Neural cell (in vitro differentiated cells): Measurements from ENCODE around the gene GNA12. TPM values are rescaled to one million over a fixed set of nuclear protein-coding genes. Genes with fewer than 3 reads are reported as not detected.

Source experiments
- H2AFZ ChIP-seq: fragments of 200-600, 300-800 bp; sonication (generic), shearing (Covaris generic); 2 replicates; pipeline ENCODE4 v1.6.0; 2014; ENCODE audit warnings: low read depth, mild to moderate bottlenecking, antibody characterized with exemption, low read length, moderate library complexity
- H3F3A ChIP-seq: fragments of 200-600 bp; shearing (Covaris generic); 2 replicates; pipeline ENCODE4 v1.6.1; 2016; ENCODE audit warnings: mild to moderate bottlenecking, moderate library complexity, mixed read lengths, antibody characterized with exemption, low read length; ENCODE audit not compliant: insufficient read depth, poor library complexity, severe bottlenecking
- H3K27ac ChIP-seq: fragments of 200-600, 300-800 bp; sonication (generic), shearing (Covaris generic); 2 replicates; pipeline ENCODE4 v1.5.1; 2014; ENCODE audit warnings: mild to moderate bottlenecking, low read length, moderate library complexity
- H3K27me3 ChIP-seq: fragments of 300-800, 200-600 bp; sonication (generic), shearing (Covaris generic); 2 replicates; pipeline ENCODE4 v1.6.0; 2014; ENCODE audit warnings: mild to moderate bottlenecking, low read depth, low read length, moderate library complexity; ENCODE audit not compliant: insufficient read depth
- H3K36me3 ChIP-seq: fragments of 300-800, 200-600 bp; sonication (generic), shearing (Covaris generic); 2 replicates; pipeline ENCODE4 v1.5.1; 2014; ENCODE audit warnings: mild to moderate bottlenecking, antibody characterized with exemption, low read length, moderate library complexity; ENCODE audit not compliant: insufficient read depth
- H3K4me2 ChIP-seq: fragments of 300-800, 200-600 bp; sonication (generic), shearing (Covaris generic); 2 replicates; pipeline ENCODE4 v1.6.0; 2014; ENCODE audit warnings: mild to moderate bottlenecking, low read length
- H3K4me3 ChIP-seq: fragments of 300-800, 200-600 bp; sonication (generic), shearing (Covaris generic); 2 replicates; pipeline ENCODE4 v1.5.1; 2014; ENCODE audit warnings: mild to moderate bottlenecking, low read length, moderate library complexity
- H3K79me2 ChIP-seq: fragments of 200-600 bp; shearing (Covaris generic); replicated peaks from 2 replicates; pipeline ENCODE4 v1.6.0; 2014; ENCODE audit warnings: mild to moderate bottlenecking, low read length, moderate library complexity; ENCODE audit not compliant: insufficient read depth
- H3K9ac ChIP-seq: fragments of 300-800, 200-600 bp; sonication (generic), shearing (Covaris generic); 2 replicates; pipeline ENCODE4 v1.6.1; 2016; ENCODE audit warnings: mild to moderate bottlenecking, low read length, mixed read lengths
- H3K9me2 ChIP-seq: fragments of 200-600 bp; shearing (Covaris generic); 2 replicates; pipeline ENCODE4 v1.6.1; 2016; ENCODE audit warnings: mild to moderate bottlenecking, low read length, mixed read lengths; ENCODE audit not compliant: insufficient read depth
- H3K9me3 ChIP-seq: fragments of 200-600, 300-800 bp; sonication (generic), shearing (Covaris generic); 2 replicates; pipeline ENCODE4 v1.6.1; 2016; ENCODE audit warnings: mild to moderate bottlenecking, mixed run types, low read length, moderate library complexity, mixed read lengths
- H4K20me1 ChIP-seq: fragments of 200-600 bp; shearing (Covaris generic); 2 replicates; pipeline ENCODE4 v1.6.1; 2016; ENCODE audit warnings: mild to moderate bottlenecking, mixed run types; ENCODE audit not compliant: insufficient read depth
- EP300 ChIP-seq: fragments of 450-650 bp; conservative IDR thresholded peaks from 2 replicates; pipeline ENCODE4 v1.6.1; 2014; ENCODE audit warnings: antibody characterized with exemption, mild to moderate bottlenecking, moderate library complexity; ENCODE audit not compliant: poor library complexity, severe bottlenecking
- EZH2 ChIP-seq: fragments of 200-600, 300-800 bp; shearing (Covaris generic), sonication (generic); IDR thresholded peaks from 2 replicates; pipeline ENCODE4 v1.6.1; 2014; ENCODE audit warnings: antibody characterized with exemption, low read length, borderline replicate concordance, mild to moderate bottlenecking; ENCODE audit not compliant: insufficient read depth, poor library complexity, severe bottlenecking
- MXI1 ChIP-seq: fragments of 450-650 bp; conservative IDR thresholded peaks from 2 replicates; pipeline ENCODE4 v1.6.1; 2014; ENCODE audit warnings: antibody characterized with exemption, mild to moderate bottlenecking; ENCODE audit not compliant: poor library complexity, severe bottlenecking
- POLR2AphosphoS5 ChIP-seq: IDR thresholded peaks from 2 replicates; pipeline ENCODE4 v1.6.1; 2012
- RAD21 ChIP-seq: fragments of 450-650 bp; conservative IDR thresholded peaks from 2 replicates; pipeline ENCODE4 v1.6.1; 2014; ENCODE audit warnings: antibody characterized with exemption, mild to moderate bottlenecking, moderate library complexity
- SMC3 ChIP-seq: fragments of 450-650 bp; conservative IDR thresholded peaks from 2 replicates; pipeline ENCODE4 v1.6.1; 2014; ENCODE audit warnings: antibody characterized with exemption, mild to moderate bottlenecking, moderate library complexity; ENCODE audit not compliant: poor library complexity
- TAF1 ChIP-seq: IDR thresholded peaks from 2 replicates; pipeline ENCODE4 v1.6.1; 2012; ENCODE audit warnings: low read depth
- polyA plus RNA-seq: library from polyadenylated mRNA; depleted of rRNA; stranded (reverse); fragments of >200 nt; gene quantifications from 2 replicates; pipeline ENCODE4 v1.2.3, GENCODE V29; 2014
- TF ChIP-seq, protein P1 (sequence below): fragments of 450-650 bp; IDR thresholded peaks from 2 replicates; pipeline ENCODE4 v1.5.1; 2014; ENCODE audit warnings: antibody characterized with exemption, mild to moderate bottlenecking, moderate library complexity; ENCODE audit not compliant: poor library complexity, severe bottlenecking
- TF ChIP-seq, protein P2 (sequence below): IDR thresholded peaks from 2 replicates; pipeline ENCODE4 v1.6.1; 2012; ENCODE audit warnings: borderline replicate concordance

Gene GNA12
- polyA plus RNA-seq, 1 donor from 2014 or later, result 15.5 TPM

DNA sequence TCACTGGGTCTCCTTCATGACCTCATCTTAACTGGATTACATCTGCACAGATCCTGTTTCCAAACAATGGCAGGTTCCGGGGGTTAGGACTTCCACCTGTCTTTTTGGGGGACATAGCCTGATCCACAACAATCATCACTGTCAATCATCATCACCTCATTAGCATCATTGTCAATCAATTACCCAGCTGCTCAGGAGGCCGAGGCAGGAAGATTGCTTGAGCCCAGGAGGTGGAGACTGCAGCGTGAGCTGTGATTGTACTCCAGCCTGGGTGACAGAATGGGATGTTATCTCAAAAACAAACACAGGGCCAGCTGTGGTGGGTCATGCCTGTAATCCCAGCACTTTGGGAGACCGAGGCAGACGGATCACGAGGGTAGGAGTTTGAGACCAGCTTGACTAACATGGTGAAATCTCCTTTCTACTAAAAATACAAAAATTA lies 137.4 kb downstream of the GNA12 start:
- Histone ChIP-seq H3K9me3 (no peaks in the 10 kb centered on the region), H3K9me2 (no peaks in the 10 kb centered on the region), H3K4me2 (no peak overlapping the region), H3K27ac (no peak overlapping the region), H3F3A (no peaks in the 10 kb centered on the region), H3K9ac (no peak overlapping the region), H3K4me3 (no peak overlapping the region), H2AFZ (no peak overlapping the region), H3K27me3 (no peaks in the 10 kb centered on the region), H3K79me2 (no peaks in the 10 kb centered on the region), H3K36me3 (no peaks in the 10 kb centered on the region), H4K20me1 (no peaks in the 10 kb centered on the region)
- TF ChIP-seq SMC3 (no peak), POLR2AphosphoS5 (no peak)

DNA sequence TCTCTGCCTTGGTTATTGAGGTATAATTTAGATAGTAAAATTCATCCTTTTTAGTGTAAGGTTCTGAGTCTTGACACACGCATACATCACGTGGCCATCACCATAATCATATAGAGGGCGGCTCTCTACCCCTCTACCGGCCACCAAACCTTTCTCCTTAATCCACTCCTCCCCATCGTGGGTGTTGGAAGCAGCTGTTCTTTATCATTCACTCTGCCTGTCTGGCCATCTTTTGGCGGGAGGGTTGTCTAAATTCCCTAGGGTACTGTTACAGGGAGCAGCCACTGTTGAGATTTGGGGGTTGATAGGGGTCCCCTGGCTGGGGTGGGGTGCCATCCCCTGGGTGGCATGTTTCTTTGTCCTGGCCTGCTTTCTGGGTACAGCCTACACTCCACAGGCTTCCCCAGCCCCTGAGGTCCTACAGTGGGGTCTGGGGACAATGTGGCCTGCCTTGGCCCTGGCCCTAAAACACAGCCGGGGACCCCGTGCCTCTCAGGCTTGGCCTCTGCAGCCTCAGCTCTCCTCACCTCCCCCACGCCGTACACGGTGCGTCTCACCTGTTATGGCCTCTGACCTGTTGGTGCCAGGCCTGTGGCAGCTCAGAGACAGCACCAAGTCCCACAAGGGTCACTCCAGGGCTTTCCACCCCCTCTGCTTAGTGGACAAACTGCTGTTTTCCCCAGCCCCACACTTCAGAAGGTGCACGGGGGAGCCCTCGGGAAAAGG lies 138.6 kb downstream of the GNA12 start:
- Histone ChIP-seq H3F3A (no peaks in the 10 kb centered on the region), H3K9me3 (no peaks in the 10 kb centered on the region), H3K9ac (no peak overlapping the region), H3K27me3 (no peaks in the 10 kb centered on the region), H2AFZ (no peak overlapping the region), H3K9me2 (no peaks in the 10 kb centered on the region), H4K20me1 (no peaks in the 10 kb centered on the region), H3K36me3 (no peaks in the 10 kb centered on the region), H3K4me3 (no peak overlapping the region), H3K27ac (no peak overlapping the region), H3K4me2 (no peak overlapping the region), H3K79me2 (no peaks in the 10 kb centered on the region)
- TF ChIP-seq EZH2 (no peak), MXI1 (no peak), EP300 (no peak), RAD21 (no peak), TAF1 (no peak), POLR2AphosphoS5 (no peak), SMC3 (no peak)
- TF ChIP-seq, protein P1, sequence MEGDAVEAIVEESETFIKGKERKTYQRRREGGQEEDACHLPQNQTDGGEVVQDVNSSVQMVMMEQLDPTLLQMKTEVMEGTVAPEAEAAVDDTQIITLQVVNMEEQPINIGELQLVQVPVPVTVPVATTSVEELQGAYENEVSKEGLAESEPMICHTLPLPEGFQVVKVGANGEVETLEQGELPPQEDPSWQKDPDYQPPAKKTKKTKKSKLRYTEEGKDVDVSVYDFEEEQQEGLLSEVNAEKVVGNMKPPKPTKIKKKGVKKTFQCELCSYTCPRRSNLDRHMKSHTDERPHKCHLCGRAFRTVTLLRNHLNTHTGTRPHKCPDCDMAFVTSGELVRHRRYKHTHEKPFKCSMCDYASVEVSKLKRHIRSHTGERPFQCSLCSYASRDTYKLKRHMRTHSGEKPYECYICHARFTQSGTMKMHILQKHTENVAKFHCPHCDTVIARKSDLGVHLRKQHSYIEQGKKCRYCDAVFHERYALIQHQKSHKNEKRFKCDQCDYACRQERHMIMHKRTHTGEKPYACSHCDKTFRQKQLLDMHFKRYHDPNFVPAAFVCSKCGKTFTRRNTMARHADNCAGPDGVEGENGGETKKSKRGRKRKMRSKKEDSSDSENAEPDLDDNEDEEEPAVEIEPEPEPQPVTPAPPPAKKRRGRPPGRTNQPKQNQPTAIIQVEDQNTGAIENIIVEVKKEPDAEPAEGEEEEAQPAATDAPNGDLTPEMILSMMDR, result no peak
- TF ChIP-seq, protein P2, sequence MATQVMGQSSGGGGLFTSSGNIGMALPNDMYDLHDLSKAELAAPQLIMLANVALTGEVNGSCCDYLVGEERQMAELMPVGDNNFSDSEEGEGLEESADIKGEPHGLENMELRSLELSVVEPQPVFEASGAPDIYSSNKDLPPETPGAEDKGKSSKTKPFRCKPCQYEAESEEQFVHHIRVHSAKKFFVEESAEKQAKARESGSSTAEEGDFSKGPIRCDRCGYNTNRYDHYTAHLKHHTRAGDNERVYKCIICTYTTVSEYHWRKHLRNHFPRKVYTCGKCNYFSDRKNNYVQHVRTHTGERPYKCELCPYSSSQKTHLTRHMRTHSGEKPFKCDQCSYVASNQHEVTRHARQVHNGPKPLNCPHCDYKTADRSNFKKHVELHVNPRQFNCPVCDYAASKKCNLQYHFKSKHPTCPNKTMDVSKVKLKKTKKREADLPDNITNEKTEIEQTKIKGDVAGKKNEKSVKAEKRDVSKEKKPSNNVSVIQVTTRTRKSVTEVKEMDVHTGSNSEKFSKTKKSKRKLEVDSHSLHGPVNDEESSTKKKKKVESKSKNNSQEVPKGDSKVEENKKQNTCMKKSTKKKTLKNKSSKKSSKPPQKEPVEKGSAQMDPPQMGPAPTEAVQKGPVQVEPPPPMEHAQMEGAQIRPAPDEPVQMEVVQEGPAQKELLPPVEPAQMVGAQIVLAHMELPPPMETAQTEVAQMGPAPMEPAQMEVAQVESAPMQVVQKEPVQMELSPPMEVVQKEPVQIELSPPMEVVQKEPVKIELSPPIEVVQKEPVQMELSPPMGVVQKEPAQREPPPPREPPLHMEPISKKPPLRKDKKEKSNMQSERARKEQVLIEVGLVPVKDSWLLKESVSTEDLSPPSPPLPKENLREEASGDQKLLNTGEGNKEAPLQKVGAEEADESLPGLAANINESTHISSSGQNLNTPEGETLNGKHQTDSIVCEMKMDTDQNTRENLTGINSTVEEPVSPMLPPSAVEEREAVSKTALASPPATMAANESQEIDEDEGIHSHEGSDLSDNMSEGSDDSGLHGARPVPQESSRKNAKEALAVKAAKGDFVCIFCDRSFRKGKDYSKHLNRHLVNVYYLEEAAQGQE, result no peak
